Small intestine (tissue), 7 donors: Measurements from ENCODE around the gene ATP1A1. TPM values are rescaled to one million over a fixed set of nuclear protein-coding genes. Genes with fewer than 3 reads are reported as not detected.

ENCODE experiments used
- DNase-seq, 2 donors: peaks; one replicate each; pipeline versions ENCODE4 v3.0.0 to v3.0.0-alpha.2; 2013
- FAIRE-seq: peaks from 2 replicates; lab custom pipeline; 2012; peaks lifted over from hg19 to GRCh38; lab: Jason Lieb, UNC
- H3K27ac ChIP-seq, 3 donors: one replicate each; pipeline ENCODE4 v1.5.1; 2013; ENCODE audit warnings: low read length in 2 of 3, mild to moderate bottlenecking in 2 of 3, control low read depth in 1 of 3, inconsistent platforms in 1 of 3, low read depth in 1 of 3, moderate library complexity in 1 of 3
- H3K27me3 ChIP-seq, 3 donors: one replicate each; pipeline ENCODE4 v1.6.1; 2013; ENCODE audit warnings: low read length in 3 of 3, inconsistent platforms in 1 of 3; ENCODE audit not compliant: control insufficient read depth in 3 of 3, insufficient read depth in 3 of 3
- H3K36me3 ChIP-seq, 3 donors: one replicate each; pipeline ENCODE4 v1.6.1; 2013; ENCODE audit warnings: low read length in 3 of 3, inconsistent platforms in 1 of 3, low read depth in 1 of 3, mild to moderate bottlenecking in 1 of 3, moderate library complexity in 1 of 3; ENCODE audit not compliant: control insufficient read depth in 3 of 3, insufficient read depth in 2 of 3
- H3K4me1 ChIP-seq, 3 donors: one replicate each; pipeline ENCODE4 v1.6.1; 2013; ENCODE audit warnings: low read length in 2 of 3, inconsistent platforms in 1 of 3, low read depth in 1 of 3, mild to moderate bottlenecking in 1 of 3, moderate library complexity in 1 of 3; ENCODE audit not compliant: control insufficient read depth in 3 of 3, insufficient read depth in 2 of 3
- H3K4me3 ChIP-seq, 3 donors: one replicate each; pipeline ENCODE4 v1.5.1; 2013; ENCODE audit warnings: low read length in 3 of 3, control low read depth in 1 of 3, inconsistent platforms in 1 of 3, low read depth in 1 of 3, mild to moderate bottlenecking in 1 of 3, moderate library complexity in 1 of 3
- H3K9me3 ChIP-seq, 2 donors: one replicate each; pipeline ENCODE4 v1.6.1; 2013; ENCODE audit warnings: low read depth in 1 of 2, low read length in 1 of 2; ENCODE audit not compliant: control insufficient read depth in 2 of 2, insufficient read depth in 1 of 2
- WGBS, 3 donors: extraction: QIAGEN DNeasy Blood & Tissue Kit; methylation state at CpG; one replicate each; pipeline ENCODE4 v1.1.7; 2013; 5-methylcytosine and 5-hydroxymethylcytosine counted together
- polyA plus RNA-seq, 4 donors: library from polyadenylated mRNA; stranded (reverse) in 3 of 4; unstranded in 1 of 4; fragments of 200-250 nt in 3 of 4; fragments of 120-200 nt in 1 of 4; gene quantifications; one replicate each; pipeline versions ENCODE4 v1.2.1 to v1.2.3, GENCODE V29; 2013
- donor health status: healthy with polysubstance abuse.
- donor health status: control.
- donor health status: control.
- donor health status: Bipolar disorder and iron deficiency.
- donor health status: healthy.

ATP1A1 gene
- polyA plus RNA-seq, 4 donors: 921 to 1,048 (median 1,035) TPM

GRCh38 chr1:116415699-116416533, 42.9 kb downstream of the ATP1A1 start:
- DNase-seq (no peak), FAIRE-seq (no peak)
- Histone ChIP-seq H3K4me3 (no peak overlapping the region), H3K27me3 (no peaks in the 10 kb centered on the region), H3K36me3 (peaks cover 0 to 4% (median 0%) of the 10 kb centered on the region in 3 donors), H3K9me3 (no peaks in the 10 kb centered on the region), H3K4me1 (peaks cover 0 to 20% (median 3%) of the 10 kb centered on the region in 3 donors), H3K27ac (no peak overlapping the region)
- 28 to 52% (median 51%) methylated on average over 5 of the region's 5 CpGs for WGBS, 3 donors

GRCh38 chr1:116416854-116417513, 43.9 kb downstream of the ATP1A1 start:
- H3K27ac ChIP-seq: no peak overlapping the region
- H3K36me3 ChIP-seq: peaks cover 0 to 4% (median 0%) of the 10 kb centered on the region in 3 donors
- peaks cover 0 to 16% (median 3%) of the 10 kb centered on the region in 3 donors for H3K4me1 ChIP-seq
- H3K9me3 ChIP-seq: no peaks in the 10 kb centered on the region
- WGBS, 3 donors: 75 to 84% (median 80%) methylated on average over 4 of the region's 4 CpGs
- peak overlapping the region in 1 of 3 donors; percentile 85 for H3K4me3 ChIP-seq
- FAIRE-seq (no peak), DNase-seq (no peak)
- no peaks in the 10 kb centered on the region for H3K27me3 ChIP-seq

- Histone ChIP-seq H3K4me3 (peak overlapping the region; percentile 70 to 90 (median 85)), H3K27ac (peak overlapping the region in 2 of 3 donors; percentile 61 to 88), H3K4me1 (peaks cover 0 to 10% (median 3%) of the 10 kb centered on the region in 3 donors), H3K36me3 (peaks cover 0 to 4% (median 0%) of the 10 kb centered on the region in 3 donors), H3K27me3 (no peaks in the 10 kb centered on the region), H3K9me3 (no peaks in the 10 kb centered on the region)
- WGBS, 3 donors: 16 to 61% (median 31%) methylated on average over 6 of the region's 6 CpGs
- DNase-seq (no peak), FAIRE-seq (no peak)
These were observed 44.6 kb downstream of the ATP1A1 start for GRCh38 chr1:116417678-116418077.

- FAIRE-seq (no peak), DNase-seq (peak; percentile 75 to 94)
- no peaks in the 10 kb centered on the region for H3K9me3 ChIP-seq
- no peaks in the 10 kb centered on the region for H3K27me3 ChIP-seq
- H3K4me1 ChIP-seq: peaks cover 0 to 10% (median 3%) of the 10 kb centered on the region in 3 donors
- peaks cover 0 to 3% (median 0%) of the 10 kb centered on the region in 3 donors for H3K36me3 ChIP-seq
- WGBS, 3 donors: 1% methylated on average over 43 to 48 of the region's 48 CpGs
- H3K4me3 ChIP-seq: peak overlapping the region; percentile 70 to 90 (median 85)
- peak overlapping the region; percentile 28 to 88 (median 61) for H3K27ac ChIP-seq
These were observed 45.2 kb downstream of the ATP1A1 start for GRCh38 chr1:116418091-116418830.

- Histone ChIP-seq H3K4me1 (peaks cover 0 to 10% (median 3%) of the 10 kb centered on the region in 3 donors), H3K27me3 (no peaks in the 10 kb centered on the region), H3K9me3 (no peaks in the 10 kb centered on the region), H3K27ac (no peak overlapping the region), H3K4me3 (no peak overlapping the region), H3K36me3 (no peaks in the 10 kb centered on the region)
- FAIRE-seq (no peak), DNase-seq (no peak)
- WGBS, 3 donors: 73 to 81% (median 80%) methylated on average over 2 of the region's 2 CpGs
These were observed 47.6 kb downstream of the ATP1A1 start for GRCh38 chr1:116420417-116421200.

- 86 to 90% (median 90%) methylated on average over 5 of the region's 5 CpGs for WGBS, 3 donors
- FAIRE-seq: no peak
These were observed 51.4 kb downstream of the ATP1A1 start for GRCh38 chr1:116424438-116424837.

GRCh38 chr1:116424863-116425262, 51.8 kb downstream of the ATP1A1 start:
- no peaks in the 10 kb centered on the region for H3K27me3 ChIP-seq
- FAIRE-seq: no peak
- WGBS, 3 donors: 64 to 77% (median 69%) methylated on average over 1 of the region's 1 CpG

More at GRCh38 chr1:116424438-116424837, 51.4 kb downstream of the ATP1A1 start:
- H3K27ac ChIP-seq: no peak overlapping the region
- H3K9me3 ChIP-seq: no peaks in the 10 kb centered on the region
- H3K4me1 ChIP-seq: no peaks in the 10 kb centered on the region
- DNase-seq: no peak
- H3K4me3 ChIP-seq: no peak overlapping the region
- no peaks in the 10 kb centered on the region for H3K36me3 ChIP-seq
- no peaks in the 10 kb centered on the region for H3K27me3 ChIP-seq

More at GRCh38 chr1:116424863-116425262, 51.8 kb downstream of the ATP1A1 start:
- no peak for DNase-seq
- Histone ChIP-seq H3K4me1 (no peaks in the 10 kb centered on the region), H3K4me3 (no peak overlapping the region), H3K9me3 (no peaks in the 10 kb centered on the region), H3K27ac (no peak overlapping the region), H3K36me3 (no peaks in the 10 kb centered on the region)
